ENCODE measurements around the gene ASIC2.

The ASIC2 gene

DNA sequence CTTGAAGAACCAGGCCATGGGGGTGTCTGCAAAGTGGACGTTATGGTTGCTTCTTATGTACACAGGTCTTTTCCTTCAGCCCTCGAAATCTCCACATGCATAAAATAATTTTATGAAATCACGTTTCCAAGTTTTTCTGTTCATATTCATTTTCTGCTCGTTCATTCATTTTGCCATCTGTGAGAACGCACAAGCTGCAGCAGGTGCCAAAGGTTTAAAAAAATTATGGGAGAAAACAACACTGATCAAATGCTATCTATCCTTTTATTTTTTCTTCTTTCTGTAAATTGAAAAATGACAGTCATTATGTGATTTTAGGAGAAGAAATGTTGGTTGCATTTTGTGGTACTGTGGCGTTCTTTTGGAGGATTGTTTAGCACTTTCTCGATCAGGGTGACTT, 285.9 kb downstream of the ASIC2 start:
- no peak for DNase-seq (ENCODE audit: extremely low read depth, low read depth)
- no peak overlapping the region for H3K4me3 ChIP-seq (replicated peaks; ENCODE audit: low read depth, low read length)
- no peak for TF ChIP-seq CTCF (IDR thresholded peaks at IDR 0.05; ENCODE audit: low read depth, low read length, missing control alignments)

GRCh38 chr17:33002246-33002645, 290.8 kb downstream of the ASIC2 start:
- no peak overlapping the region for H3K4me3 ChIP-seq (replicated peaks; ENCODE audit: low read depth, low read length)
- DNase-seq (ENCODE audit: extremely low read depth, low read depth): no peak
- TF ChIP-seq CTCF (IDR thresholded peaks at IDR 0.05; ENCODE audit: low read depth, low read length, missing control alignments): no peak

DNA sequence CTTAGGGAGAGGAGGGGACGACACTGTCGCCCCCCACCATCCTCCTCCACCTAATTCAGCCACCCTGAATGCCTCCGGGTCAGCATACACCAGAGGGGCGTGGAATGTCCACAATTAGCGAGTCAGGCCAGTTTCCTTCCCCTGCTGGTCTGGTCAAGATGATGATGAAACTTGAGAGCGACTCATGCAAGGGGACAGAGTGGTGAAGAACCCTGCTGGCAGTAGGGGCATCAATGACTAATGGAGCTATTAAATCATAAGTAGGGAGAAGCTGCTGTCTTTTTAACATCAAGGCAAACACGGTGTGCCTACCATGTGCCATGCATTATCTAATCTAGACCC, 294.2 kb downstream of the ASIC2 start:
- no peak for TF ChIP-seq CTCF (IDR thresholded peaks at IDR 0.05; ENCODE audit: low read depth, low read length, missing control alignments)
- H3K4me3 ChIP-seq (replicated peaks; ENCODE audit: low read depth, low read length): 0 out of 2 replicates have a peak overlapping the region, but pooled peaks have one; percentile 2
- no peak for DNase-seq (ENCODE audit: extremely low read depth, low read depth)

DNA sequence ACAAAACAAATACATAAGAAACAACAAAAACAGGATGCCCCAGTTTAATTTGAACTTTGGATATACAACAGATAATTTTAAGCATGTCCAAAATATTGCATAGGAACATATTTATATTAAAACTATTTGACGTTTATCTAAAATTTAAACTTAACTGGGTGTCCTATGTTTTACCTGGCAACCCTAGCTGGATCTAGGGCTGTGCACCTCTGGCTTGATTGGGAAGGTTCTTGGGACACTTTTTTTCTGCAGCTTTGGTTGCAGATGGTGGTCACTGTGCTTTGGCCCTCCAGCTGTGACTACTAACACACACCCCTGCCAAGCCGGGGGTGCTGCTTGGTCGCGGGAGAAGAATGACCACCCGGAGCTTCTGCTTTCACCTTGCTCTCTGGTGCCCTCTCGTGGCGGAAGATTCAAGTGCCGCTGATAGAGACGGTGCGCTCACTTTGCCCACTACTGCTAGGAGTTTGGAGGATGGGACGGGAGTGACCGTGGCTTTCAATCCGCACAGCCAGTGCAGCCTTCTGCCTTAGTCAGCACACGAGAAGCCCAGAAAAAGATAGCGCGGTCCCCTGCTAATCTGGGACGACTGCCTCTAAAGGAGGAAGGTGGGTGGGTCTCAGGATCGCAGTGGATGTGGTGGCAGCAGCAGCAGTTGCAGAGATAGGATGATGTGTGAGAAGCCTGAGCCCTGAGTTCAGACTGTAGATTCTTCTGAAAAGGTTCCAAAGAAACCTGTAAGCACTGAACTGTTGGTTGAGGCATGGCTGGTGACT, 294.8 kb downstream of the ASIC2 start:
- peak; percentile 49 for DNase-seq (ENCODE audit: extremely low read depth, low read depth)
- H3K4me3 ChIP-seq (replicated peaks; ENCODE audit: low read depth, low read length): 0 out of 2 replicates have a peak overlapping the region, but pooled peaks have one; percentile 2
- TF ChIP-seq CTCF (IDR thresholded peaks at IDR 0.05; ENCODE audit: low read depth, low read length, missing control alignments): peak; percentile 90

DNA sequence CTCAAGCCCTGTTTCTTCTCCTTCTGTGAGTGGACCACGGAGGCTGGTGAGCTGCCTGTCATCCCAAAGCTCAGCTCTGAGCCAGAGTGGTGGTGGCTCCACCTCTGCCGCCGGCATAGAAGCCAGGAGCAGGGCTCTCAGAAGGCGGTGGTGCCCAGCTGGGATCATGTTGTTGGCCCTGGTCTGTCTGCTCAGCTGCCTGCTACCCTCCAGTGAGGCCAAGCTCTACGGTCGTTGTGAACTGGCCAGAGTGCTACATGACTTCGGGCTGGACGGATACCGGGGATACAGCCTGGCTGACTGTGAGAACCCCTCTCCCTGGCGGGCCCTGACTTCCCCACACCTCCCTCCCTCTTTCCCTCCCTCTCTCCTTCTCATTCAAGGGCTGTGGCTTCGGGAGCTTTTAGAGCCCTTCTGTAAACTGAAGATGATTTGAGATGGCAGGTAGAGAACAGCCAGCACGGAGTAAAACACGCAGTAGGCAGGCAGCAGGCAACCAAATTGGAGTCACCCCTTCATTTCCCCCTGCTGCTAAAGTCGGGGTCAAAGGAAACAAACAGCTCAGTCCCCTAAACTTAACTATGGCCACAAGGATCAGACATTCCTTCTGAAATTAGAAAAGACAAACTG, 297.6 kb downstream of the ASIC2 start:
- H3K4me3 ChIP-seq (replicated peaks; ENCODE audit: low read depth, low read length): no peak overlapping the region
- TF ChIP-seq CTCF (IDR thresholded peaks at IDR 0.05; ENCODE audit: low read depth, low read length, missing control alignments): no peak
- DNase-seq (ENCODE audit: extremely low read depth, low read depth): no peak

- no peak overlapping the region for H3K4me3 ChIP-seq (replicated peaks; ENCODE audit: low read depth, low read length)
- TF ChIP-seq CTCF (IDR thresholded peaks at IDR 0.05; ENCODE audit: low read depth, low read length, missing control alignments): no peak
- DNase-seq (ENCODE audit: extremely low read depth, low read depth): no peak
Observed at GRCh38 chr17:32993977-32994376, 299.1 kb downstream of the ASIC2 start.
